ENCODE data around the gene CTNNA3. TPM values are rescaled to one million over a fixed set of nuclear protein-coding genes. Genes with fewer than 3 reads are reported as not detected.

CTNNA3 gene
- total and polyA plus RNA-seq, 2 donors from 2014 or later, result 0.45 to 0.72 TPM

- H3K27me3 ChIP-seq (ENCODE audit: control insufficient read depth, insufficient read depth, low read length), result no peaks in the 10 kb centered on the region
- H3K36me3 ChIP-seq (ENCODE audit: control insufficient read depth in 2 of 3, insufficient read depth in 3 of 3, low read length in 3 of 3), result no peaks in the 10 kb centered on the region
- DNase-seq (no peak), FAIRE-seq (no peak)
- no peak overlapping the region for H3K4me3 ChIP-seq (ENCODE audit: low read length in 3 of 3)
- H3K4me1 ChIP-seq (ENCODE audit: control insufficient read depth in 2 of 3, insufficient read depth in 2 of 3, low read depth in 1 of 3, low read length in 3 of 3), result no peaks in the 10 kb centered on the region
- no peaks in the 10 kb centered on the region for H3K9me3 ChIP-seq (ENCODE audit: control insufficient read depth in 2 of 3, insufficient read depth in 1 of 3, low read length in 3 of 3)
- TF ChIP-seq CTCF (IDR thresholded peaks at IDR 0.05; ENCODE audit: borderline replicate concordance, extremely low read depth, insufficient read depth), result no peak
- no peak overlapping the region for H3K27ac ChIP-seq (ENCODE audit: low read depth in 2 of 2, low read length in 2 of 2)
- H3K9ac ChIP-seq (ENCODE audit: low read length in 3 of 3), result no peak overlapping the region
- intact Hi-C loops (cut with DNase I), result no loop called here
These were observed 176.6 kb downstream of the CTNNA3 start for GRCh38 chr10:67519434-67519833.

GRCh38 chr10:67518756-67519155 is 177.2 kb downstream of the CTNNA3 start:
- Histone ChIP-seq H3K4me1 (ENCODE audit: control insufficient read depth in 2 of 3, insufficient read depth in 2 of 3, low read depth in 1 of 3, low read length in 3 of 3) (no peaks in the 10 kb centered on the region), H3K9me3 (ENCODE audit: control insufficient read depth in 2 of 3, insufficient read depth in 1 of 3, low read length in 3 of 3) (no peaks in the 10 kb centered on the region), H3K27ac (ENCODE audit: low read depth in 2 of 2, low read length in 2 of 2) (no peak overlapping the region), H3K9ac (ENCODE audit: low read length in 3 of 3) (no peak overlapping the region), H3K27me3 (ENCODE audit: control insufficient read depth, insufficient read depth, low read length) (no peaks in the 10 kb centered on the region), H3K36me3 (ENCODE audit: control insufficient read depth in 2 of 3, insufficient read depth in 3 of 3, low read length in 3 of 3) (no peaks in the 10 kb centered on the region), H3K4me3 (ENCODE audit: low read length in 3 of 3) (no peak overlapping the region)
- TF ChIP-seq CTCF (IDR thresholded peaks at IDR 0.05; ENCODE audit: borderline replicate concordance, extremely low read depth, insufficient read depth), result no peak
- DNase-seq (no peak), FAIRE-seq (no peak)
- intact Hi-C loops (cut with DNase I), result no loop called here

- no peaks in the 10 kb centered on the region for H3K9me3 ChIP-seq (ENCODE audit: control insufficient read depth in 2 of 3, insufficient read depth in 1 of 3, low read length in 3 of 3)
- no peaks in the 10 kb centered on the region for H3K4me1 ChIP-seq (ENCODE audit: control insufficient read depth in 2 of 3, insufficient read depth in 2 of 3, low read depth in 1 of 3, low read length in 3 of 3)
- no peaks in the 10 kb centered on the region for H3K27me3 ChIP-seq (ENCODE audit: control insufficient read depth, insufficient read depth, low read length)
- TF ChIP-seq CTCF (IDR thresholded peaks at IDR 0.05; ENCODE audit: borderline replicate concordance, extremely low read depth, insufficient read depth), result no peak
- no peak for FAIRE-seq
- H3K36me3 ChIP-seq (ENCODE audit: control insufficient read depth in 2 of 3, insufficient read depth in 3 of 3, low read length in 3 of 3), result no peaks in the 10 kb centered on the region
- no peak overlapping the region for H3K9ac ChIP-seq (ENCODE audit: low read length in 3 of 3)
- DNase-seq, result no peak
- no peak overlapping the region for H3K27ac ChIP-seq (ENCODE audit: low read depth in 2 of 2, low read length in 2 of 2)
- intact Hi-C loops (cut with DNase I), result no loop called here
- no peak overlapping the region for H3K4me3 ChIP-seq (ENCODE audit: low read length in 3 of 3)
These were observed 178.0 kb downstream of the CTNNA3 start for GRCh38 chr10:67518043-67518442.

- H3K9ac ChIP-seq (ENCODE audit: low read length in 3 of 3), result no peak overlapping the region
- no peak for TF ChIP-seq CTCF (IDR thresholded peaks at IDR 0.05; ENCODE audit: borderline replicate concordance, extremely low read depth, insufficient read depth)
- no peak overlapping the region for H3K27ac ChIP-seq (ENCODE audit: low read depth in 2 of 2, low read length in 2 of 2)
- intact Hi-C loops (cut with DNase I), result no loop called here
- H3K4me3 ChIP-seq (ENCODE audit: low read length in 3 of 3), result no peak overlapping the region
- no peaks in the 10 kb centered on the region for H3K36me3 ChIP-seq (ENCODE audit: control insufficient read depth in 2 of 3, insufficient read depth in 3 of 3, low read length in 3 of 3)
- no peak for FAIRE-seq
- H3K27me3 ChIP-seq (ENCODE audit: control insufficient read depth, insufficient read depth, low read length), result no peaks in the 10 kb centered on the region
- no peak for DNase-seq
- no peaks in the 10 kb centered on the region for H3K9me3 ChIP-seq (ENCODE audit: control insufficient read depth in 2 of 3, insufficient read depth in 1 of 3, low read length in 3 of 3)
- no peaks in the 10 kb centered on the region for H3K4me1 ChIP-seq (ENCODE audit: control insufficient read depth in 2 of 3, insufficient read depth in 2 of 3, low read depth in 1 of 3, low read length in 3 of 3)
These were observed 189.3 kb downstream of the CTNNA3 start for GRCh38 chr10:67506757-67507091.

All from kidney (tissue), 14 donors.